H9 (cell line): ENCODE results near the gene PFDN4. TPM values are rescaled to one million over a fixed set of nuclear protein-coding genes. Genes with fewer than 3 reads are reported as not detected.
A peak's percentile ranks its signal among the peaks of the same experiment; 100 is the strongest.

Source experiments
- DNase-seq: peaks from one replicate; pipeline ENCODE4 v3.0.0-alpha.2; 2017
- H2AFZ ChIP-seq: one replicate; pipeline ENCODE4 v1.6.1; 2013; ENCODE audit warnings: mild to moderate bottlenecking, low read length, control low read depth, moderate library complexity
- H2AK5ac ChIP-seq: 2 replicates; pipeline ENCODE4 v1.6.1; 2013; ENCODE audit warnings: low read length, control low read depth, mixed read lengths; ENCODE audit not compliant: insufficient read length
- H2BK120ac ChIP-seq: one replicate; pipeline ENCODE4 v1.6.1; 2013; ENCODE audit warnings: low read depth, mild to moderate bottlenecking, low read length, control low read depth, inconsistent platforms; ENCODE audit not compliant: poor library complexity, severe bottlenecking
- H2BK12ac ChIP-seq: 2 replicates; pipeline ENCODE4 v1.6.1; 2013; ENCODE audit warnings: low read length, control low read depth, mixed read lengths, low read depth; ENCODE audit not compliant: insufficient read length
- H2BK15ac ChIP-seq: 2 replicates; pipeline ENCODE4 v1.6.1; 2013; ENCODE audit warnings: low read depth, low read length, control low read depth
- H2BK20ac ChIP-seq: one replicate; pipeline ENCODE4 v1.6.1; 2013; ENCODE audit warnings: low read depth, mild to moderate bottlenecking, low read length, control low read depth, inconsistent platforms; ENCODE audit not compliant: poor library complexity, severe bottlenecking
- H2BK5ac ChIP-seq: 2 replicates; pipeline ENCODE4 v1.6.1; 2013; ENCODE audit warnings: low read length, control low read depth, mixed read lengths; ENCODE audit not compliant: insufficient read length
- H3K14ac ChIP-seq: 2 replicates; pipeline ENCODE4 v1.6.1; 2013; ENCODE audit warnings: low read length, control low read depth; ENCODE audit not compliant: insufficient read depth
- H3K18ac ChIP-seq: 2 replicates; pipeline ENCODE4 v1.6.1; 2013; ENCODE audit warnings: low read depth, mild to moderate bottlenecking, mixed read lengths, low read length, control low read depth; ENCODE audit not compliant: insufficient read length
- H3K23ac ChIP-seq: 2 replicates; pipeline ENCODE4 v1.6.1; 2013; ENCODE audit warnings: low read length, control low read depth, mixed read lengths, low read depth; ENCODE audit not compliant: insufficient read length
- H3K23me2 ChIP-seq: 2 replicates; pipeline ENCODE4 v1.6.1; 2013; ENCODE audit warnings: low read depth, mild to moderate bottlenecking, mixed read lengths, low read length, control low read depth; ENCODE audit not compliant: insufficient read length, poor library complexity, severe bottlenecking
- H3K27ac ChIP-seq: 2 replicates; pipeline ENCODE4 v1.5.1; 2013; ENCODE audit warnings: low read length, control low read depth, mixed read lengths, low read depth; ENCODE audit not compliant: insufficient read length
- H3K27me3 ChIP-seq: 2 replicates; pipeline ENCODE4 v1.6.1; 2013; ENCODE audit warnings: low read length, control low read depth, inconsistent platforms; ENCODE audit not compliant: insufficient read depth
- H3K4ac ChIP-seq: 2 replicates; pipeline ENCODE4 v1.6.1; 2013; ENCODE audit warnings: low read depth, mild to moderate bottlenecking, control low read depth, inconsistent platforms, low read length, moderate library complexity
- H3K4me1 ChIP-seq: 2 replicates; pipeline ENCODE4 v1.6.1; 2013; ENCODE audit warnings: low read length, control low read depth, inconsistent platforms; ENCODE audit not compliant: insufficient read depth
- H3K4me2 ChIP-seq: 2 replicates; pipeline ENCODE4 v1.6.1; 2013; ENCODE audit warnings: low read length, control low read depth, mixed read lengths; ENCODE audit not compliant: insufficient read length, insufficient read depth
- H3K56ac ChIP-seq: 2 replicates; pipeline ENCODE4 v1.6.1; 2013; ENCODE audit warnings: low read depth, mild to moderate bottlenecking, mixed read lengths, low read length, control low read depth; ENCODE audit not compliant: insufficient read length
- H3K79me1 ChIP-seq: 2 replicates; pipeline ENCODE4 v1.6.1; 2013; ENCODE audit warnings: low read depth, mild to moderate bottlenecking, moderate library complexity, low read length, control low read depth, inconsistent platforms; ENCODE audit not compliant: insufficient read depth, poor library complexity, severe bottlenecking
- H3K79me2 ChIP-seq: 2 replicates; pipeline ENCODE4 v1.6.1; 2013; ENCODE audit warnings: low read length, control low read depth, inconsistent platforms; ENCODE audit not compliant: insufficient read depth
- H3K9ac ChIP-seq: 2 replicates; pipeline ENCODE4 v1.6.1; 2013; ENCODE audit warnings: low read length, control low read depth, mixed read lengths; ENCODE audit not compliant: insufficient read length; ENCODE audit errors: extremely low read depth
- H3K9me3 ChIP-seq: one replicate; pipeline ENCODE4 v1.6.1; 2013; ENCODE audit warnings: low read depth, low read length, inconsistent platforms; ENCODE audit not compliant: control insufficient read depth
- H3T11ph ChIP-seq: one replicate; pipeline ENCODE4 v1.6.1; 2013; ENCODE audit warnings: mild to moderate bottlenecking, low read length, control low read depth, inconsistent platforms
- H4K20me1 ChIP-seq: one replicate; pipeline ENCODE4 v1.6.1; 2013; ENCODE audit not compliant: control insufficient read depth, insufficient read length, insufficient read depth
- H4K5ac ChIP-seq: 2 replicates; pipeline ENCODE4 v1.6.1; 2013; ENCODE audit warnings: low read depth, mild to moderate bottlenecking, mixed read lengths, low read length, control low read depth; ENCODE audit not compliant: insufficient read length
- H4K8ac ChIP-seq: replicated peaks from 2 replicates; pipeline ENCODE4 v1.6.1; 2013; ENCODE audit warnings: low read length, control low read depth, mixed read lengths, low read depth; ENCODE audit not compliant: insufficient read length
- H4K91ac ChIP-seq: 2 replicates; pipeline ENCODE4 v1.6.1; 2013; ENCODE audit warnings: low read depth, mild to moderate bottlenecking, moderate library complexity, mixed read lengths, low read length, control low read depth; ENCODE audit not compliant: insufficient read length
- H3K27ac Mint-ChIP-seq, 3 experiments: 2 replicates in 2 of 3; 3 replicates in 1 of 3; pipeline ENCODE4 v1.8.0; 2020 to 2021; ENCODE audit warnings: mixed read lengths in 3 of 3, mild to moderate bottlenecking in 1 of 3, moderate library complexity in 1 of 3
- H3K27me3 Mint-ChIP-seq: 2 replicates; pipeline ENCODE4 v1.8.0; 2021; ENCODE audit warnings: low read depth, mild to moderate bottlenecking, moderate library complexity, mixed read lengths
- H3K36me3 Mint-ChIP-seq, 3 experiments: 2 replicates in 2 of 3; 3 replicates in 1 of 3; pipeline ENCODE4 v1.8.0; 2020 to 2021; ENCODE audit warnings: low read depth in 3 of 3, mixed read lengths in 3 of 3; ENCODE audit not compliant: insufficient read depth in 1 of 3
- H3K4me1 Mint-ChIP-seq, 2 experiments: 2 replicates each; pipeline ENCODE4 v1.8.0; 2020; ENCODE audit warnings: mixed read lengths in 2 of 2
- H3K4me3 Mint-ChIP-seq, 2 experiments: 2 replicates in 1 of 2; 3 replicates in 1 of 2; pipeline ENCODE4 v1.8.0; 2020 to 2021; ENCODE audit warnings: mild to moderate bottlenecking in 2 of 2, mixed read lengths in 2 of 2, moderate library complexity in 1 of 2
- H3K9me3 Mint-ChIP-seq, 2 experiments: 2 replicates in 1 of 2; 3 replicates in 1 of 2; pipeline ENCODE4 v1.8.0; 2020; ENCODE audit warnings: mild to moderate bottlenecking in 2 of 2, mixed read lengths in 2 of 2, moderate library complexity in 1 of 2
- CTCF ChIP-seq: fragments of 200-600 bp; sonication (generic); conservative IDR thresholded peaks from 3 replicates; pipeline ENCODE4 v1.8.0; 2021; ENCODE audit warnings: antibody characterized with exemption, mild to moderate bottlenecking
- WGBS: extraction: QIAGEN DNeasy Blood & Tissue Kit; methylation state at CpG from one replicate; pipeline ENCODE4 v1.1.7; 2013; ENCODE audit warnings: missing lambda C conversion rate, low lambda C conversion rate, mixed read lengths; ENCODE audit not compliant: insufficient read length; ENCODE audit errors: extremely low coverage; 5-methylcytosine and 5-hydroxymethylcytosine counted together
- total RNA-seq: library from RNA; stranded (reverse); gene quantifications from 2 replicates; pipeline ENCODE4 v1.2.1, GENCODE V29; 2021

The PFDN4 gene
- total RNA-seq, 1 experiment from 2014 or later, result 73.6 TPM

- Histone ChIP-seq H3K27me3 (no peaks in the 10 kb centered on the region), H2BK20ac (no peak overlapping the region), H3K23ac (no peak overlapping the region), H4K20me1 (no peaks in the 10 kb centered on the region), H2BK15ac (no peak overlapping the region), H3K4me2 (no peak overlapping the region), H2BK12ac (no peak overlapping the region), H4K91ac (no peak overlapping the region), H3K27ac (no peak overlapping the region), H2BK5ac (no peak overlapping the region), H2AFZ (no peak overlapping the region), H3T11ph (no peak overlapping the region), H3K9me3 (no peaks in the 10 kb centered on the region), H2AK5ac (no peak overlapping the region), H3K4ac (no peak overlapping the region), H2BK120ac (no peak overlapping the region), H3K14ac (no peak overlapping the region), H3K79me1 (no peaks in the 10 kb centered on the region), H3K23me2 (no peaks in the 10 kb centered on the region), H4K5ac (no peak overlapping the region), H3K79me2 (no peaks in the 10 kb centered on the region), H3K4me1 (no peaks in the 10 kb centered on the region), H4K8ac (no peak overlapping the region), H3K18ac (no peak overlapping the region), H3K56ac (no peak overlapping the region), H3K9ac (no peak overlapping the region)
- Mint-ChIP-seq H3K36me3 (no peaks in the 10 kb centered on the region), H3K4me3 (no peak overlapping the region), H3K9me3 (no peaks in the 10 kb centered on the region), H3K27ac (no peak overlapping the region; a peak in 1 of 7 replicates), H3K4me1 (peaks cover 2 to 5% of the 10 kb centered on the region in 2 experiments; a peak in 1 of 4 replicates), H3K27me3 (peaks cover 3% of the 10 kb centered on the region)
- no CpG with 5 or more reads among the region's 13 CpGs for WGBS
- no peak for DNase-seq
- 0 out of 3 replicates have a peak, but pooled peaks have one; percentile 8 for TF ChIP-seq CTCF
Observed at GRCh38 chr20:54195483-54196472, 12.1 kb upstream of the PFDN4 start.
